Omental fat pad (tissue), 4 donors: ENCODE results near the gene PSMB11. TPM values are rescaled to one million over a fixed set of nuclear protein-coding genes. Genes with fewer than 3 reads are reported as not detected.

Experiments used
- ATAC-seq: fragments of 150-250 bp; one replicate; pipeline ENCODE4 v1.9.1; 2016; ENCODE audit warnings: mild to moderate bottlenecking, moderate library complexity; ENCODE audit not compliant: low FRiP score
- DNase-seq: peaks from one replicate; pipeline ENCODE4 v3.0.0-alpha.2; 2019; ENCODE audit warnings: low spot score
- total RNA-seq, 4 donors: library from RNA; depleted of rRNA; stranded (reverse); fragments of >200 nt; gene quantifications; one replicate each; pipeline ENCODE4 v1.1.0, GENCODE V29; 2016
- TF ChIP-seq, protein P1 (sequence below), 3 donors: fragments of 450-650 bp; IDR thresholded peaks; one replicate each; pipeline ENCODE4 v1.5.1; 2016 to 2017; ENCODE audit warnings: antibody characterized with exemption in 3 of 3, mild to moderate bottlenecking in 3 of 3, moderate library complexity in 2 of 3

The PSMB11 gene
- total RNA-seq, 4 donors from 2014 or later: not detected

DNA sequence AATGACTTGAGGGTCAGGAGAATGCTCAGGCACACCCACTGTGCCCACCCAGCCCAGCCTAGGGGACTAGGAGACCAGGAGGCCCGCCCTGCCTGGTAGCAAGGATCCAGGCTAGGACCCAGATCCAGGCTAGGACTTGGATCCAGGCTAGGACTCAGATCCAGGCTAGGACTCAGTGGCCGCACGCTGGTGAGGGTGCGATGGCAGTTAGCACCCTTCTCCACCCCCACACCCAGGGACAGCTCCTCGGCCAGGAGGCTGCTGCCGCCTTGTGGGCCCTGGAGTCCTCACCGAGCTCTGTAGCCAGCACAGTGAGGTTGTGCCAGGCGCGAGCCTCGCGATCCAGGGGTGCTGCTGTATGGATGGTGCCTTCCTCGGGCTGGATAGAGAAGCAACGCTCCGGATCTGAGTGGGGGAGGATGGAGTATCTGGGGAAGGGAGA, 10.2 kb downstream of the PSMB11 start:
- TF ChIP-seq, protein P1, sequence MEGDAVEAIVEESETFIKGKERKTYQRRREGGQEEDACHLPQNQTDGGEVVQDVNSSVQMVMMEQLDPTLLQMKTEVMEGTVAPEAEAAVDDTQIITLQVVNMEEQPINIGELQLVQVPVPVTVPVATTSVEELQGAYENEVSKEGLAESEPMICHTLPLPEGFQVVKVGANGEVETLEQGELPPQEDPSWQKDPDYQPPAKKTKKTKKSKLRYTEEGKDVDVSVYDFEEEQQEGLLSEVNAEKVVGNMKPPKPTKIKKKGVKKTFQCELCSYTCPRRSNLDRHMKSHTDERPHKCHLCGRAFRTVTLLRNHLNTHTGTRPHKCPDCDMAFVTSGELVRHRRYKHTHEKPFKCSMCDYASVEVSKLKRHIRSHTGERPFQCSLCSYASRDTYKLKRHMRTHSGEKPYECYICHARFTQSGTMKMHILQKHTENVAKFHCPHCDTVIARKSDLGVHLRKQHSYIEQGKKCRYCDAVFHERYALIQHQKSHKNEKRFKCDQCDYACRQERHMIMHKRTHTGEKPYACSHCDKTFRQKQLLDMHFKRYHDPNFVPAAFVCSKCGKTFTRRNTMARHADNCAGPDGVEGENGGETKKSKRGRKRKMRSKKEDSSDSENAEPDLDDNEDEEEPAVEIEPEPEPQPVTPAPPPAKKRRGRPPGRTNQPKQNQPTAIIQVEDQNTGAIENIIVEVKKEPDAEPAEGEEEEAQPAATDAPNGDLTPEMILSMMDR (IDR thresholded peaks at IDR 0.05): no peak
- DNase-seq (no peak), ATAC-seq (no peak)

DNA sequence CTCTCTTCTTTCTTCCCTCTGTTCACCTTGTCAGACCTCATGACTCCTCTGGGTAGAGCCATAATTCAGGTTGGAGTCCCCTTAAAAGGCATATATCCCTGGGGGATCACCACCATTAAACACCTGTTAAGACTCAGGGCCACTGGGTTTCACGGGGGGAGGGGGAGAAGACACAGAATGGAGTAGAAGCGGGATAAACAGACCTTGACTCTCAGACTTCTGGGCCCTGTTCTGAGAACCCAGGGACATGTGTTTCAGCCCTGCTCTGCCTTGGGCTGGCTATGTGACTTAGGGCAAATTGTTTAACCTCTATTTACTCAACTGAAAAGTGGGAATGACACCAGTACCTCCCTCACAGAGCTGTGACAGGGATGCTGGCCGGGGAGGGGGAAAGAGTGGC, 10.7 kb downstream of the PSMB11 start:
- TF ChIP-seq, protein P1 (IDR thresholded peaks at IDR 0.05): no peak
- ATAC-seq: no peak

DNA sequence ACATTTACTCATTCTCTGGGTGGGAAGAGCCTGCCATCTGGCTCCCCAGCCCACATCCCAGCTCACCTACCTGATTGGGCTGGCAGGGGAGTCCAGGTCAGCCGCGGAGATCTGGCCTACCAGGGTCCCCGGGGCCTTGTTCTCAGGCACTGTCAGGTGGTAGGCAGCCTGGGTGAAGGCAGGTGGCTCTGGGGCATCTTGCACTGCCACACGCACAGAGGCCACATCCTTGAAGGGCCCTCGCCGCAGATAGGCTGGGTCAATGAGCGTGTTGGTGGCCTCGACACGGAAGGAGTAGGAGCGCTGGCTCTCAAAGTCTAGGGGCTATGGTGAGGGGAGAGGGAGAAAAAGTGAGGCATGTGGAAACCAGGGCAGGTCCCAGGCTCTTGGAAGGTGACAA, 11.4 kb downstream of the PSMB11 start:
- DNase-seq: no peak
- TF ChIP-seq, protein P1 (IDR thresholded peaks at IDR 0.05): no peak
- ATAC-seq: no peak

More for the DNA sequence above, 10.7 kb downstream of the PSMB11 start:
- DNase-seq: no peak

DNA sequence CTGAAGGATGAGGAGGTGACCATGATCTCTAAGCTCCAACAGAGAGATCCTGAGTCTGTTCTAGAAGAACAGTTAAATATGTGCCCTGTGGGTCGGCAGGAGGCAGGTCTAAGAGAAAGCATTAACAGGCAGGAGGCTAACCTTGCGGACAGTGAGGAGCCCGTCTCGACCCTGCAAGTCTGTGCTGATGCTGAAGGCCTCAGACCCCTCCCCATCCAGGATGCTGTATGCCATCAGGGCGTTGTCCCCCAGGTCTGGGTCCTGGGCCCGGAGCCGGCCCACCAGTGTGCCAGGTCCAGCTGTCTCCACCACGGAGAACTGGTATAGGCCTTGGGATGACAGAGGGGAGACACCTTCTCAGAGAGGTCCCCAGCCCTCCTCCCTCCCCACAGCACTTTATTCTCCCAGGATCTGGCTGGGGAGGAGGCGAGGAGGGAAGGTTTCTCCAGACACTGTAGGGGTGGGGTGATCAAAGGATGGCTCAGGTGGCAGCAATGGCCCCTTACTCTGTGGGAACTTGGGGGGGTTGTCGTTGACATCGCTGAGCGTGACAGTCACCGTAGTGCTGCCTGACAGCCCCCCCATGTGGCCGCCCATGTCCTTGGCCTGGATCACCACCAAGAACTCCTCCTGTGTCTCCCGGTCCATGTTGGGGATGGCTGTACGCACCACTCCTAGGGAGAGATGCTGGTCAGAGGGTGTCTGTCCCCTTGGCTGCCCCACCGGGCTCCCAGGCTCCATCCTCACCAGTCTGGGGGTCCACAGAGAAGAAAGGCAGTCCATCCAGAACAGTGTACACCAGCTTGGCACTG, 12.2 kb downstream of the PSMB11 start:
- TF ChIP-seq, protein P1 (IDR thresholded peaks at IDR 0.05): no peak
- no peak for DNase-seq
- ATAC-seq: no peak

DNA sequence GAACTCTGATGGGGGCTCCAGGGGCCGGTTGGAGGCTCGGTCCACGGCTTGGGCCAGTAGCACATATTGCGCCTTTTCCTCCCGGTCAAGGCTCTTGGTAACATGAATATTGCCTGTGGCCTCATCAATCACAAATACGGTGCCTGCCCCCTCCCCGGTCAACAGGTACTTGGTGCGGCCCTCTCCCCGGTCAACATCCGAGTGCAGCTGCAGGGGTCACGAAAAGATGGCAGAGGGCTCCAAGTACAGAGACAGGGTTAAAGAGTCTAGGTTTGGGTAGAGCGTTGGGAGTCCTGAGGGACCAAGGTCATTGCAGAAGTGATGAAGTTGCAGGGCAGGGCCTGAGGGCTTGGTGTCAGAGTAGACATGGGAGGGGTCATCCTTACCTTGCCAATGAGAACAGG, 13.1 kb downstream of the PSMB11 start:
- ATAC-seq (no peak), DNase-seq (no peak)
- TF ChIP-seq, protein P1 (IDR thresholded peaks at IDR 0.05): no peak

DNA sequence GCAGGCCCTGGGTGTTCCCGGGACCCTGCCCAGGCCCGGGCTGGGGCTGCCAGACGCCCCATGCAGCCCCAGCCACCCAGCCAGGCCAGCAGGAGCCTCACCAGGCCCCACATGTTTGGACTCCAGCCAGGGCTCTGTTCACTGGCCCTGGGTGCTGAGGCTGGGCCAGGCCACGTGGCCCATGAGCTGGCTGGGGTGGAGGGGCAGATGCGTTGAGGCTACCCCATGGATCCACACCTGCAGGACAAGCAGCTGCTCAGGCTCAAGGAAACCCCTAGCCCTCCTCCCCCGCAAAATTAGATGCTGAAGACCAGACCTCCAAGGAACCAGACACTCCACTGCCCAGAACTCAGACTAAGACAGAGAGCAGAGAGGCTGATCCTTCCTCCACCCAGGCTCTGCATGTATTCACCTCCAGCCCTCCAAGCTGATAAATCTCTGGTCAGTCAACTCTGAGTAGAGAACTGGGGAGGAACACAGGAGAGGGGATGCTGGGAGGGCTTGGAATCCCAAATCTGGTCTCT, 13.7 kb downstream of the PSMB11 start:
- TF ChIP-seq, protein P1 (IDR thresholded peaks at IDR 0.05): no peak
- ATAC-seq: no peak
- no peak for DNase-seq
